Effector memory CD4-positive, alpha-beta T cell (primary cell): ENCODE measurements around the gene EPB41L4A.

Experiments used
- DNase-seq, 3 donors: peaks; one replicate each; pipeline ENCODE4 v3.0.0-alpha.2; 2020
- H3K27ac ChIP-seq: 2 replicates; pipeline ENCODE4 v1.7.0; 2013; ENCODE audit warnings: mild to moderate bottlenecking, low read length, moderate library complexity; ENCODE audit not compliant: insufficient read depth, poor library complexity, severe bottlenecking
- H3K27me3 ChIP-seq: replicated peaks from 2 replicates; pipeline ENCODE4 v1.7.0; 2013; ENCODE audit warnings: mild to moderate bottlenecking, low read length; ENCODE audit not compliant: insufficient read depth, control insufficient read depth, poor library complexity, severe bottlenecking
- H3K36me3 ChIP-seq: 2 replicates; pipeline ENCODE4 v1.7.0; 2013; ENCODE audit warnings: mild to moderate bottlenecking, low read length, moderate library complexity; ENCODE audit not compliant: control insufficient read depth, insufficient read depth
- H3K4me1 ChIP-seq: 2 replicates; pipeline ENCODE4 v1.7.0; 2013; ENCODE audit warnings: low read length, mild to moderate bottlenecking; ENCODE audit not compliant: control insufficient read depth, insufficient read depth, poor library complexity, severe bottlenecking
- H3K4me3 ChIP-seq: 2 replicates; pipeline ENCODE4 v1.7.0; 2013; ENCODE audit warnings: low read length, low read depth, mild to moderate bottlenecking; ENCODE audit not compliant: insufficient read depth, poor library complexity, severe bottlenecking
- H3K9me3 ChIP-seq: 2 replicates; pipeline ENCODE4 v1.7.0; 2013; ENCODE audit warnings: mild to moderate bottlenecking, low read length, moderate library complexity; ENCODE audit not compliant: control insufficient read depth

The EPB41L4A gene

GRCh38 chr5:112382886-112383285 lies 36.2 kb downstream of the EPB41L4A start:
- no peaks in the 10 kb centered on the region for H3K9me3 ChIP-seq
- H3K36me3 ChIP-seq, result no peaks in the 10 kb centered on the region
- H3K27me3 ChIP-seq, result no peaks in the 10 kb centered on the region
- no peak for DNase-seq
- no peaks in the 10 kb centered on the region for H3K4me1 ChIP-seq
- H3K27ac ChIP-seq, result no peak overlapping the region
- H3K4me3 ChIP-seq, result no peak overlapping the region

- Histone ChIP-seq H3K9me3 (no peaks in the 10 kb centered on the region), H3K27ac (no peak overlapping the region), H3K4me1 (no peaks in the 10 kb centered on the region), H3K27me3 (no peaks in the 10 kb centered on the region), H3K36me3 (no peaks in the 10 kb centered on the region), H3K4me3 (no peak overlapping the region)
- DNase-seq, result no peak
These were observed 37.6 kb downstream of the EPB41L4A start for GRCh38 chr5:112381521-112381920.

GRCh38 chr5:112379542-112380325 lies 39.3 kb downstream of the EPB41L4A start:
- no peaks in the 10 kb centered on the region for H3K36me3 ChIP-seq
- H3K4me3 ChIP-seq, result no peak overlapping the region
- no peaks in the 10 kb centered on the region for H3K27me3 ChIP-seq
- no peak overlapping the region for H3K27ac ChIP-seq
- DNase-seq, result no peak
- no peaks in the 10 kb centered on the region for H3K4me1 ChIP-seq
- H3K9me3 ChIP-seq, result no peaks in the 10 kb centered on the region

GRCh38 chr5:112374818-112375217 lies 44.3 kb downstream of the EPB41L4A start:
- no peaks in the 10 kb centered on the region for H3K4me1 ChIP-seq
- no peaks in the 10 kb centered on the region for H3K9me3 ChIP-seq
- no peak overlapping the region for H3K27ac ChIP-seq
- no peak overlapping the region for H3K4me3 ChIP-seq
- peaks cover 3% of the 10 kb centered on the region for H3K27me3 ChIP-seq
- no peaks in the 10 kb centered on the region for H3K36me3 ChIP-seq
- no peak for DNase-seq

GRCh38 chr5:112374356-112374755 lies 44.7 kb downstream of the EPB41L4A start:
- Histone ChIP-seq H3K4me3 (no peak overlapping the region), H3K36me3 (no peaks in the 10 kb centered on the region), H3K4me1 (no peaks in the 10 kb centered on the region), H3K9me3 (no peaks in the 10 kb centered on the region), H3K27ac (no peak overlapping the region), H3K27me3 (peaks cover 3% of the 10 kb centered on the region)
- DNase-seq, result no peak

- Histone ChIP-seq H3K27me3 (peaks cover 3% of the 10 kb centered on the region), H3K27ac (no peak overlapping the region), H3K4me1 (no peaks in the 10 kb centered on the region), H3K36me3 (no peaks in the 10 kb centered on the region), H3K4me3 (no peak overlapping the region), H3K9me3 (no peaks in the 10 kb centered on the region)
- DNase-seq, result no peak
These were observed 45.2 kb downstream of the EPB41L4A start for GRCh38 chr5:112373885-112374284.

GRCh38 chr5:112372543-112372942 lies 46.5 kb downstream of the EPB41L4A start:
- H3K4me1 ChIP-seq, result no peaks in the 10 kb centered on the region
- no peaks in the 10 kb centered on the region for H3K36me3 ChIP-seq
- no peak overlapping the region for H3K4me3 ChIP-seq
- no peak overlapping the region for H3K27ac ChIP-seq
- H3K27me3 ChIP-seq, result peaks cover 3% of the 10 kb centered on the region
- no peaks in the 10 kb centered on the region for H3K9me3 ChIP-seq
- DNase-seq, result no peak

GRCh38 chr5:112371067-112371466 lies 48.0 kb downstream of the EPB41L4A start:
- Histone ChIP-seq H3K9me3 (no peaks in the 10 kb centered on the region), H3K27me3 (peaks cover 3% of the 10 kb centered on the region), H3K36me3 (no peaks in the 10 kb centered on the region), H3K4me1 (no peaks in the 10 kb centered on the region), H3K27ac (no peak overlapping the region), H3K4me3 (no peak overlapping the region)
- no peak for DNase-seq

GRCh38 chr5:112367400-112367799 lies 51.7 kb downstream of the EPB41L4A start:
- DNase-seq, result no peak
- Histone ChIP-seq H3K27me3 (peaks cover 1% of the 10 kb centered on the region), H3K9me3 (no peaks in the 10 kb centered on the region), H3K36me3 (no peaks in the 10 kb centered on the region), H3K27ac (no peak overlapping the region), H3K4me1 (no peaks in the 10 kb centered on the region), H3K4me3 (no peak overlapping the region)

- Histone ChIP-seq H3K27me3 (no peaks in the 10 kb centered on the region), H3K4me3 (no peak overlapping the region), H3K36me3 (no peaks in the 10 kb centered on the region), H3K9me3 (no peaks in the 10 kb centered on the region), H3K4me1 (no peaks in the 10 kb centered on the region), H3K27ac (no peak overlapping the region)
- DNase-seq, result no peak
These were observed 52.1 kb downstream of the EPB41L4A start for GRCh38 chr5:112366987-112367386.
